Retinal pigment epithelial cell (primary cell): ENCODE data around the gene TBC1D25.

Experiments used
- DNase-seq: peaks from one replicate; pipeline ENCODE4 v3.0.0-alpha.2; 2010; ENCODE audit warnings: low read depth
- H3K4me3 ChIP-seq: 2 replicates; pipeline ENCODE4 v1.5.1; 2011; ENCODE audit warnings: mild to moderate bottlenecking, low read length, control low read depth, moderate library complexity
- CTCF ChIP-seq: conservative IDR thresholded peaks from 2 replicates; pipeline ENCODE4 v1.5.1; 2011; ENCODE audit warnings: low read depth, low read length, control low read depth, inconsistent platforms

Gene TBC1D25

GRCh38 chrX:48560056-48560455 lies 20.5 kb downstream of the TBC1D25 start:
- no peak overlapping the region for H3K4me3 ChIP-seq
- TF ChIP-seq CTCF, result no peak
- no peak for DNase-seq

- no peak for TF ChIP-seq CTCF
- DNase-seq, result no peak
- H3K4me3 ChIP-seq, result no peak overlapping the region
Measured at GRCh38 chrX:48560681-48561080, 21.2 kb downstream of the TBC1D25 start.

- DNase-seq, result no peak
- no peak for TF ChIP-seq CTCF
- no peak overlapping the region for H3K4me3 ChIP-seq
Measured at GRCh38 chrX:48569958-48570357, 30.4 kb downstream of the TBC1D25 start.

- TF ChIP-seq CTCF, result no peak
- H3K4me3 ChIP-seq, result peak overlapping the region; percentile 71
- DNase-seq, result no peak
Measured at GRCh38 chrX:48573690-48574269, 34.3 kb downstream of the TBC1D25 start.

GRCh38 chrX:48574270-48575266 lies 35.1 kb downstream of the TBC1D25 start, which contains the start of gene RBM3:
TSS of gene RBM3 (plus strand) at chrX:48574484. CDS start at chrX:48575181, 697 bp downstream.
- H3K4me3 ChIP-seq, result peak within 1 kb of the TSS; percentile 71
- peak; percentile 40 for TF ChIP-seq CTCF
- DNase-seq, result no peak

- TF ChIP-seq CTCF, result no peak
- DNase-seq, result no peak
- H3K4me3 ChIP-seq, result peak overlapping the region; percentile 71
Measured at GRCh38 chrX:48575642-48576041, 36.1 kb downstream of the TBC1D25 start.
